GM21619 (cell line): Measurements from ENCODE around the gene LHX6.

ENCODE experiments used
- ATAC-seq: cut with Tn5 transposase; IDR thresholded peaks from one replicate; pipeline ENCODE4 v1.9.1; 2021; ENCODE audit not compliant: unreplicated experiment

Gene LHX6

GRCh38 chr9:122192914-122193525, 35.7 kb downstream of the LHX6 start:
- ATAC-seq: no peak

- no peak for ATAC-seq
Measured at GRCh38 chr9:122192261-122192875, 36.4 kb downstream of the LHX6 start.

- ATAC-seq: no peak
Measured at GRCh38 chr9:122191584-122191983, 37.2 kb downstream of the LHX6 start.

GRCh38 chr9:122190597-122191381, 38.0 kb downstream of the LHX6 start:
- ATAC-seq: no peak

GRCh38 chr9:122188369-122188768, 40.4 kb downstream of the LHX6 start:
- no peak for ATAC-seq

- ATAC-seq: no peak
Measured at GRCh38 chr9:122186777-122187470, 41.8 kb downstream of the LHX6 start.

GRCh38 chr9:122186301-122186700, 42.5 kb downstream of the LHX6 start:
- ATAC-seq: no peak

- no peak for ATAC-seq
Measured at GRCh38 chr9:122184551-122184950, 44.2 kb downstream of the LHX6 start.

- no peak for ATAC-seq
Measured at GRCh38 chr9:122183501-122183900, 45.3 kb downstream of the LHX6 start.

- no peak for ATAC-seq
Measured at GRCh38 chr9:122180633-122181032, 48.1 kb downstream of the LHX6 start.

- no peak for ATAC-seq
Measured at GRCh38 chr9:122179690-122180074, 49.1 kb downstream of the LHX6 start.

GRCh38 chr9:122179054-122179689, 49.6 kb downstream of the LHX6 start:
- no peak for ATAC-seq

GRCh38 chr9:122176916-122177315, 51.8 kb downstream of the LHX6 start:
- ATAC-seq: no peak

GRCh38 chr9:122173670-122174069, 55.1 kb downstream of the LHX6 start:
- no peak for ATAC-seq

- ATAC-seq: no peak
Measured at GRCh38 chr9:122172131-122172530, 56.6 kb downstream of the LHX6 start.

- ATAC-seq: no peak
Measured at GRCh38 chr9:122168356-122168755, 60.4 kb downstream of the LHX6 start.

- ATAC-seq: no peak
Measured at GRCh38 chr9:122164286-122164685, 64.5 kb downstream of the LHX6 start.

GRCh38 chr9:122162415-122162814, 66.3 kb downstream of the LHX6 start:
- no peak for ATAC-seq

- ATAC-seq: no peak
Measured at GRCh38 chr9:122159925-122160246, 68.9 kb downstream of the LHX6 start.

GRCh38 chr9:122159026-122159924, 69.5 kb downstream of the LHX6 start, which contains the start of the genes MORN5 and NDUFA8:
MORN5 (plus strand) TSS chr9:122159908; CDS start chr9:122159973, 65 bp downstream.
NDUFA8 (minus strand) TSS chr9:122159779; CDS start chr9:122159677, 102 bp downstream.
- ATAC-seq: peak; percentile 85
